Loucy (cell line): ENCODE measurements around the gene CLIC2.

Source experiments
- CTCF ChIP-seq: fragments of 200-600 bp; sonication (generic); conservative IDR thresholded peaks from 2 replicates; pipeline ENCODE4 v1.5.1; 2014; ENCODE audit warnings: mild to moderate bottlenecking, antibody characterized with exemption, low read length
- EZH2phosphoT487 ChIP-seq: fragments of 200-600 bp; IDR thresholded peaks from 2 replicates; pipeline ENCODE4 v1.6.1; 2018; ENCODE audit warnings: antibody characterized with exemption, mild to moderate bottlenecking, moderate library complexity, borderline replicate concordance

GRCh38 chrX:155270969-155271368, 63.4 kb downstream of the CLIC2 start:
- TF ChIP-seq CTCF (no peak), EZH2phosphoT487 (no peak)
